Effector memory CD4-positive, alpha-beta T cell (primary cell): ENCODE results near the gene HIVEP3.

Experiments used
- DNase-seq, 3 donors: peaks; one replicate each; pipeline ENCODE4 v3.0.0-alpha.2; 2020
- H3K27ac ChIP-seq: 2 replicates; pipeline ENCODE4 v1.7.0; 2013; ENCODE audit warnings: mild to moderate bottlenecking, low read length, moderate library complexity; ENCODE audit not compliant: insufficient read depth, poor library complexity, severe bottlenecking
- H3K27me3 ChIP-seq: replicated peaks from 2 replicates; pipeline ENCODE4 v1.7.0; 2013; ENCODE audit warnings: mild to moderate bottlenecking, low read length; ENCODE audit not compliant: insufficient read depth, control insufficient read depth, poor library complexity, severe bottlenecking
- H3K36me3 ChIP-seq: 2 replicates; pipeline ENCODE4 v1.7.0; 2013; ENCODE audit warnings: mild to moderate bottlenecking, low read length, moderate library complexity; ENCODE audit not compliant: control insufficient read depth, insufficient read depth
- H3K4me1 ChIP-seq: 2 replicates; pipeline ENCODE4 v1.7.0; 2013; ENCODE audit warnings: low read length, mild to moderate bottlenecking; ENCODE audit not compliant: control insufficient read depth, insufficient read depth, poor library complexity, severe bottlenecking
- H3K4me3 ChIP-seq: 2 replicates; pipeline ENCODE4 v1.7.0; 2013; ENCODE audit warnings: low read length, low read depth, mild to moderate bottlenecking; ENCODE audit not compliant: insufficient read depth, poor library complexity, severe bottlenecking
- H3K9me3 ChIP-seq: 2 replicates; pipeline ENCODE4 v1.7.0; 2013; ENCODE audit warnings: mild to moderate bottlenecking, low read length, moderate library complexity; ENCODE audit not compliant: control insufficient read depth

The HIVEP3 gene

GRCh38 chr1:41464885-41465284, 453.8 kb downstream of the HIVEP3 start:
- Histone ChIP-seq H3K4me1 (no peaks in the 10 kb centered on the region), H3K27me3 (no peaks in the 10 kb centered on the region), H3K36me3 (no peaks in the 10 kb centered on the region), H3K9me3 (no peaks in the 10 kb centered on the region), H3K4me3 (no peak overlapping the region), H3K27ac (no peak overlapping the region)
- no peak for DNase-seq

- Histone ChIP-seq H3K27me3 (no peaks in the 10 kb centered on the region), H3K27ac (no peak overlapping the region), H3K36me3 (no peaks in the 10 kb centered on the region), H3K4me1 (no peaks in the 10 kb centered on the region), H3K9me3 (no peaks in the 10 kb centered on the region), H3K4me3 (no peak overlapping the region)
- DNase-seq: no peak
These were observed 455.2 kb downstream of the HIVEP3 start for GRCh38 chr1:41463516-41463915.

GRCh38 chr1:41462680-41463004, 456.1 kb downstream of the HIVEP3 start:
- Histone ChIP-seq H3K4me1 (no peaks in the 10 kb centered on the region), H3K27me3 (no peaks in the 10 kb centered on the region), H3K27ac (no peak overlapping the region), H3K9me3 (no peaks in the 10 kb centered on the region), H3K4me3 (no peak overlapping the region), H3K36me3 (no peaks in the 10 kb centered on the region)
- DNase-seq: no peak

- no peaks in the 10 kb centered on the region for H3K27me3 ChIP-seq
These were observed 456.7 kb downstream of the HIVEP3 start for GRCh38 chr1:41461790-41462679.

GRCh38 chr1:41456847-41457540, 461.7 kb downstream of the HIVEP3 start:
- no peak for DNase-seq
- H3K36me3 ChIP-seq: no peaks in the 10 kb centered on the region
- no peak overlapping the region for H3K27ac ChIP-seq
- no peaks in the 10 kb centered on the region for H3K27me3 ChIP-seq
- H3K4me1 ChIP-seq: no peaks in the 10 kb centered on the region
- no peaks in the 10 kb centered on the region for H3K9me3 ChIP-seq
- H3K4me3 ChIP-seq: no peak overlapping the region

More at GRCh38 chr1:41461790-41462679, 456.7 kb downstream of the HIVEP3 start:
- DNase-seq: no peak
- Histone ChIP-seq H3K9me3 (no peaks in the 10 kb centered on the region), H3K4me1 (no peaks in the 10 kb centered on the region), H3K27ac (no peak overlapping the region), H3K4me3 (no peak overlapping the region), H3K36me3 (no peaks in the 10 kb centered on the region)
